Fibroblast of skin of left biceps (primary cell): ENCODE data around the gene TRIM52.
A peak's percentile ranks its signal among the peaks of the same experiment; 100 is the strongest.
"Not testable (repeated sequence)": the region's sequence is repeated elsewhere in the genome, so short reads cannot be mapped to it uniquely, and the experiment has no call there.

Experiments used
- DNase-seq, 2 experiments: peaks; one replicate each; pipeline ENCODE4 v3.0.0-alpha.2; 2013; ENCODE audit warnings: low read depth in 2 of 2

TRIM52 gene

GRCh38 chr5:181215997-181216989 lies 44.6 kb downstream of the TRIM52 start:
- DNase-seq, result no peak

GRCh38 chr5:181214249-181214648 lies 46.7 kb downstream of the TRIM52 start:
- not testable (repeated sequence) for DNase-seq

- no peak for DNase-seq
These were observed 48.0 kb downstream of the TRIM52 start for GRCh38 chr5:181212934-181213333.

GRCh38 chr5:181212080-181212479 lies 48.9 kb downstream of the TRIM52 start:
- DNase-seq, result no peak

- DNase-seq, result no peak
These were observed 49.7 kb downstream of the TRIM52 start for GRCh38 chr5:181211208-181211607.

GRCh38 chr5:181210698-181211097 lies 50.2 kb downstream of the TRIM52 start:
- DNase-seq, result not testable (repeated sequence)

GRCh38 chr5:181210148-181210547 lies 50.8 kb downstream of the TRIM52 start:
- DNase-seq, result not testable (repeated sequence)

- DNase-seq, result not testable (repeated sequence)
These were observed 51.9 kb downstream of the TRIM52 start for GRCh38 chr5:181209006-181209405.

- no peak for DNase-seq
These were observed 53.0 kb downstream of the TRIM52 start for GRCh38 chr5:181207960-181208253.

- peak; percentile 80 to 81 for DNase-seq
These were observed 53.6 kb downstream of the TRIM52 start for GRCh38 chr5:181207214-181207959.

- DNase-seq, result no peak
These were observed 54.9 kb downstream of the TRIM52 start for GRCh38 chr5:181205761-181206649.
